GM19035 (cell line): ENCODE measurements around the gene RFTN1.

Experiments used
- ATAC-seq: cut with Tn5 transposase; IDR thresholded peaks from one replicate; pipeline ENCODE4 v1.9.1; 2021; ENCODE audit not compliant: unreplicated experiment

RFTN1 gene

GRCh38 chr3:16383864-16384263 lies 129.6 kb downstream of the RFTN1 start:
- no peak for ATAC-seq

- ATAC-seq: peak; percentile 41
Observed at GRCh38 chr3:16382845-16383244, 130.7 kb downstream of the RFTN1 start.

DNA sequence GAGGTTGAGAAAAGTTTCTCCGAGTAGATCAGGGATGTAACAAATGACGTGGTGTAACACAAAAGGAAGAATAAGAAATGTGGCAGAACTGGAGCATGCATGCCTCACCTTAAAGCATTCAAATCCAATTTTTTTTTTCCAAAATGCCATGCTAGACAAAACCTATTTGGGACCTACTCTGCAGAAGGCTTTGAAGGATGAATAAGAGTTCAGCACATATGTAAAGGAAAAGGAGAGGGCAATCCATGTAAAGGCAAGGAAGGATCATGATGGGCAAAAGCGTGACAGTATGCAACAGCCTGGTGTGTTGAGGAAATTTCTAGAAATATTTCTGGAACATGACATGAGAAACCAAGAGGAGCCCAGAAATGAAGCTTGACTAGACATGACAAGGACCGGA lies 132.1 kb downstream of the RFTN1 start:
- no peak for ATAC-seq

GRCh38 chr3:16380421-16380820 lies 133.1 kb downstream of the RFTN1 start:
- ATAC-seq: no peak

- no peak for ATAC-seq
Observed at GRCh38 chr3:16379838-16380237, 133.7 kb downstream of the RFTN1 start.

DNA sequence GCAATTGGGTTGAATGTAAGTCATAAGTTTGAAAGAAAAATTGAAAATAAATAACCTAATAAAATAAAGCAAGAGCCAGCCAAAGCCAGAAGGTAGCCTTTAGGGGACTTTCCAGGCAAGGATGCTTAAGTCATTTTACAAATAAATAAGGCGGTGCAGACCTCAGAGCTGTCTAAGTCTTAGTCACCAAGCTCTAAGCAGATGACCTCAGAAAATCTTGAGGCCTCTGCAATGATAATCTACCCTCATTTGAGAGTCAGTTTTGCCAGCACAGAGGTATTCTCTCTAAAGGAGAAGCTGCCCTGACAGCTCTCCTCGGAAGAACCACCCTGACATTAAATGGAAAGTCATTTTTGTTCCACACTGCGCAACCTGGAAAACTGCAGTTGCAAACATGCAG lies 134.6 kb downstream of the RFTN1 start:
- peak; percentile 51 for ATAC-seq

- peak; percentile 6 for ATAC-seq
Observed at GRCh38 chr3:16378415-16378814, 135.1 kb downstream of the RFTN1 start.

GRCh38 chr3:16377847-16378302 lies 135.6 kb downstream of the RFTN1 start:
- no peak for ATAC-seq

GRCh38 chr3:16377196-16377595 lies 136.3 kb downstream of the RFTN1 start:
- ATAC-seq: no peak

DNA sequence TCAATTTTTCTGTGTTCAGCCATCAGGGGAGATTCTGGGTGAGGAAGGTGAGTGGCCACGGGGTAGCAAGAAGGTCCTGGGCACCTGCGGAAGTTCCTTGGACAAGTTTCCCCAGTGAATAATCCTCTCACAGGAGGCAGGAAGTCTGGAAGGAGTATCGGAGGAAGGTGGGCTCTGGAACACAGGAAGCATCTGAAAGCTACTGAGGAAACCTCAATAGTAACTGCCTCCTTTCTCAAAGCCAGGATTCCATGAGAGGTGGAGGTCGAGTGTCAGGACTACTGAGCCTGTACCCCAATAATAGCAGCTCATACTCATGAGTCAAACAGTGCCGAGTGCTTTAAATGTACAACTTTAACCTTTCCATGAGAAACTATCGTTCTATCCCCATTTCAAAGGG lies 137.6 kb downstream of the RFTN1 start:
- no peak for ATAC-seq

GRCh38 chr3:16374935-16375245 lies 138.6 kb downstream of the RFTN1 start:
- ATAC-seq: no peak

DNA sequence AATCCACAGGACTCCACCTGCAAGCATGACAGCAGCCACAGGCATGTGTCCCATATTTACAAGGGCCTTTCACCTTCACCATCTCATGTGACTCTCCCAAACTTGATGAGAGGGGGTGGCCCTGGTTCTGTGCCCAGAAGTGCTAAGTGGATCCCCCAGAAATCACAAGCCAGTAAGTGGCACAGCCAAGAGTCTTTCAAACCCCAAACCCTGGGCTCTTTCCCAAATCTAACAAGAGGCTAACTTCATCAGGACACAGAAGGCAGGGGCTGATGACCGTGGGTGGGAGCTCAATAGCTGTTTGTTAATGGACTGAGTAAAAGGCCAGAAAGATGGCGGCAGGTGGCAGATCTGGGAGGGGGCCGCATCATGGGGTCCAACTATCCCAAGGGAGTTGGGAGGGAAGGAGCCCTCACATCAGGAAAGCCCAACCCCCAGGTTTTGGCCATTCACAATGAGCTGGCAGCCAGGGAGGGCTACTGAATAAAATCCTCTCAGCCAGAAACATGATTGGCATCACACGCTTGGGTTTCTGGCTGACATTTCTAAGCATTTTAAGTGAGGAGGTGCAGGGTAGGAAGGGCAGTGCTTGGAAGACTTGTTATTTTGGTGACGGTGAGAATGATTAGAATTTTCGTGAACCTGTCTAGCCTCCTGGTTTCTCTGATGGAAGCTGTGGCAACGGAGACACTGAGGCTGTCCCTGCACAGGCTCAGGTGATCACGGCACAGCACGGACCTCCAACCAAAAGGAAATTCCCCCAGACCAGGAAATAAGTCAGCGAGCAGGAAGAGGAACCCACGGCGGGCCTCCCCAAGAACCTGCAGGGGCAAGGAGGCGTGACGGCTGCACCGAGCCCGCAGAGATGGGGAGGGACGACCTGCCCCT lies 139.2 kb downstream of the RFTN1 start:
- peak; percentile 37 for ATAC-seq

- no peak for ATAC-seq
Observed at GRCh38 chr3:16373341-16373946, 140.1 kb downstream of the RFTN1 start.

DNA sequence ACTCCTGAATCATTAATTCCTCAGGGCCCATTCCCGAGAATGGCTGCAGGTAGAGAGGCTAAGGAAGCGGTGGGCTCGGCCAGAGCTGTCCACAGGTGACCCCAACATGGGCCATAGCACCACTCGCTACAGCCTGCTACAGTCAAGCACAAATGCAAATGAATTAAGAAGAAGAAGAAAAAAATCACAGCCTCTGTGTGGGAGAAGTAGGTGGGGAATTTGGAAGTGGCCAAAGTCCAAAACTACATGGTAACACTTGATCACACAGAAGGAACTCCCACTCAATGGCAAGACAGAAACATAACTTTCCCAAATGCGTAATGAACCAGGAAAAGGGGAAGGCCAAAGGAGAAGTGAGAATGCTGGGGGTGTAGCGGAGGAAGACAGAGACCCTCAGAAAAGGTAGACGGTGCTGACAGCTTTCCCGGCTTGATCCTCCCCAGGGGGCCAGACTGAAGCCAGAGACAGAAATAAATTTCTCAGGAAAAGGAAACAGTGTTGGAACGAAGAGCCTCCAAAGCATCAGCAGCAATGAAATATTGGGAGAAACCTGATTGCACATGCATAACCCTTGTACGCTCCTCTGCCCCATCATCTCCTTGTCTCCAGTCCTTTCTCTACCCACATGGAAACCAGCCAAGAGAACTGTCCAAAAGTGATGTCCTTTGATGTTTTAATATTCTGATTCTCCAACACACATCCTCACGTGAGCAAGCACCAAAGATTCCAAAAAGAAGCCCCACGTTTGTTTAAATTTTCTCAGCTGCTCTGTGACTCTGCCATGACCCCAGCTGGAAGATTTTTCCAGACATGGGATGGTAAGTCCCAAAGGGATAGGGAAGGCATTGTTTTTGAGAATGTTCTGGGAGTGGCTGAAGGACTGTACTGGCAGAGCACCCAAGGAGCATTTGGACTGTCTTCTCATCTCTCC lies 140.9 kb downstream of the RFTN1 start:
- ATAC-seq: no peak

- peak; percentile 28 for ATAC-seq
Observed at GRCh38 chr3:16370872-16371740, 142.4 kb downstream of the RFTN1 start.

DNA sequence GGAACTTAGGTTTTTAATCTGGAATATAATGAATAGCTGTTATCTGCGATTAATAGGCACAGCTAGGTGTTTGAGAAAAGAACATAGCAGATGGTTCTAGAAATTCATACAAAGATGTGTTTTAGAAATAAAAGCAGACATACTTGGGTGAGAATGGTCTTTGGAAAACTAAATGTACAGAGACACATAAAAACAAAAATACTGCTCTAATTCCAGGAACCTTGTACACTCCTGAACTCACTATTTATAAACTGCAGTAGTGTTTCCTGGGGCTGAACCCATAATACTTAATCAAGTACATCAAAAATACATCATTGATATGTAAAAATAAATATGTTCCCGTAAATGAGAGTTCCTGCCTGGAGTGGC lies 143.0 kb downstream of the RFTN1 start:
- no peak for ATAC-seq

DNA sequence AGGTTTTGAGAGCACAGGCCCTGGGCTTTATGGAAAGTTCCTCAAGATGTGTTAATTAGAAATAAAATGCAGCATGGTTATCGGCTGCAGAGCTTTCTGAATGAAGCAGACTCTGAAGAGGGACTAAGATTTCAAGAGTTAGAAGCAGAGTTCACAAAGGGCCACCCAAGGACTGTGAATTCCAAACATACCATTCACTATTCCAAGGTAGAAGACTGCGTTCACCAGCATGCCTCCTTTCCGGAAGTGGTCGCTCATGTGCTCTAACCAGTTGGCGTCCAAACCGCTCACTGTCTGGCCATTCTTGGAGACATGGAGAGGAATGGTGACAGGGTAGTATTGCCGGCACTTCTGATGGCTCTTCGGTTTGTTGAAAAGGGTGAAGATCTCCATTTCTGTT lies 143.6 kb downstream of the RFTN1 start:
- no peak for ATAC-seq

- no peak for ATAC-seq
Observed at GRCh38 chr3:16369276-16369675, 144.2 kb downstream of the RFTN1 start.

DNA sequence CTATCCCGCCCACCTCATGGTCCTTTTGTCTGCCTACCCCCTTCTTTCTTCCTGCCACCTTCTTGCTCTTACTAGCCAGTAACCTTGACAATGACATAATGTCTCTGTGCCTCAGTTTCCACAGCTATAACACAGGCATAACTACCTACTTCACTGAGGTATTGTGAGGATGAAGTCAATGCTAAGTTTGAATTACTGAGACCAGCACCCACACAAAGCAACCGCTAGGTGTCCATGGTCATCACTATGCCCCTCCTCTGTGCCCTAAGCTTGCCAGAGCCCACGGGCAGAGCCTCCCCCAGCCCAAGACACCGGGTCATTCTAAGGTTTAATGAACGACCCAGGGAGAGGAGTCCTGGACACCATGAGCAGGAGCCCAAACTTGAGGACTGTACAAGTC lies 146.9 kb downstream of the RFTN1 start:
- no peak for ATAC-seq

DNA sequence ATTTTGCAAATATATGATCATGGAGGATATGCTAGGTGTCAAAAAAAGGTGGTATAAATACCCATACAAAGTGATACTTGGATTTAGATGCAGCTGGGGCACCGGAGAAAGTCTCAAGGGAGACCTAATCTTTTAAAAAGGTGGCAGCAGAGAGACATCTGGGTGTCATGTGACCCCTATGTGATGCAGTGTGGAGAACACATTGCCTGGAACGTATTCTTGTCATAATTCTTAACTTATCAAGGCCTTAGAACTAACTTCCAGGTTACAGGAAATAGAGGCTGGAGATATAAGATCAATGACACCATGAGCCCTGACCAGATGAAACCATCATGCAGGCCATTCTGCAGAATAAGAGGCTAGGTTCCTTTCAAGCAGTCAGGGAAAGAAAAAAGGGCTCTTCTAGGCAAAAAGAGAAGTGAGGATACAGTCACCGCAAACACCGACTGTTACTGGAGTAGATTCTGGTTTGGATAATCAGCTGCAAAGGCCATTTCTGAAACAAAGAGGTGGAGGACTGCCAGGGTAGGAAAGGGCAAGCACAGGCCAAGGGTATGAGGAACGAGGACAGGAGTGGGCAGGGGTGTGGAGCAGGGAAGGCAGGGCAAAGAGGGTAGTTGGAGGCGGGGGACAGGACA lies 147.9 kb downstream of the RFTN1 start:
- ATAC-seq: no peak
